ENCODE data around the gene MAGI1.

DNA sequence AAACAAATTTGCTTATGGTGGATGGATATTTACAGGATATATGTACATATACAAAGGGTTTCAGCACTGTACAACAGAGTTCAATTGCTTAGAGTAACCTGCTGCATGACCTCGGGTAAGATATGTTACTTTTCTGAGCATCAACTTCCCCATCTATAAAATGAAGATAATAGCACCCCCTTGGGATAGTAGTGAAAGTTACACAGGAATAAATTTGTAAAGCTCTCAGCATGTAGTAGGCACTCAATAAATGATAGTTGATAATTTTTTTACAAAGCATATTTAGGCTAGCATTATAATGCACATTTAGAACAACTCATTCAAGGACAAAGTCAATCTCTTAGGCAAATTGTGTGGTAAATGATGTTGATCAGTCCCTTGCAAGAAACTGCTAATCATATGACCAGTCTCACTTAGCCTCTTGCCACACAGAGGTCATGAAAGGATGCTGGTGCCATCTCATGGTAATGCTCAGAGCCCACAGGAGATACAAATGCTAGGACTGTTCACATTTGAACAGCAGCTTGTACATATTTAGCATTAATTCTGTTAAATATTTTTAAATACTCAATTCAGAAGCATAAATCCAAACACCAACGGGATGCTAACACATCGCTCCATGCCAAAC is 123.9 kb downstream of the MAGI1 start:
- TF ChIP-seq, protein P1, sequence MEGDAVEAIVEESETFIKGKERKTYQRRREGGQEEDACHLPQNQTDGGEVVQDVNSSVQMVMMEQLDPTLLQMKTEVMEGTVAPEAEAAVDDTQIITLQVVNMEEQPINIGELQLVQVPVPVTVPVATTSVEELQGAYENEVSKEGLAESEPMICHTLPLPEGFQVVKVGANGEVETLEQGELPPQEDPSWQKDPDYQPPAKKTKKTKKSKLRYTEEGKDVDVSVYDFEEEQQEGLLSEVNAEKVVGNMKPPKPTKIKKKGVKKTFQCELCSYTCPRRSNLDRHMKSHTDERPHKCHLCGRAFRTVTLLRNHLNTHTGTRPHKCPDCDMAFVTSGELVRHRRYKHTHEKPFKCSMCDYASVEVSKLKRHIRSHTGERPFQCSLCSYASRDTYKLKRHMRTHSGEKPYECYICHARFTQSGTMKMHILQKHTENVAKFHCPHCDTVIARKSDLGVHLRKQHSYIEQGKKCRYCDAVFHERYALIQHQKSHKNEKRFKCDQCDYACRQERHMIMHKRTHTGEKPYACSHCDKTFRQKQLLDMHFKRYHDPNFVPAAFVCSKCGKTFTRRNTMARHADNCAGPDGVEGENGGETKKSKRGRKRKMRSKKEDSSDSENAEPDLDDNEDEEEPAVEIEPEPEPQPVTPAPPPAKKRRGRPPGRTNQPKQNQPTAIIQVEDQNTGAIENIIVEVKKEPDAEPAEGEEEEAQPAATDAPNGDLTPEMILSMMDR (IDR thresholded peaks at IDR 0.05) = no peak
- no peak for TF ChIP-seq POLR2AphosphoS5 (IDR thresholded peaks at IDR 0.05)

Data from breast epithelium (tissue), 3 donors.